SK-N-DZ (cell line): ENCODE measurements around the gene OMP.
A peak's percentile ranks its signal among the peaks of the same experiment; 100 is the strongest.

Experiments
- DNase-seq: peaks from one replicate; pipeline ENCODE4 v3.0.0-alpha.2; 2015; ENCODE audit warnings: low spot score

The OMP gene

GRCh38 chr11:77103319-77103718, 679 bp downstream of the OMP start:
- no peak for DNase-seq

GRCh38 chr11:77104727-77105126, 2.1 kb downstream of the OMP start:
- no peak for DNase-seq

GRCh38 chr11:77106321-77106720, 3.7 kb downstream of the OMP start:
- no peak for DNase-seq

- DNase-seq: no peak
Measured at GRCh38 chr11:77106759-77107158, 4.1 kb downstream of the OMP start.

- no peak for DNase-seq
Measured at GRCh38 chr11:77107950-77108349, 5.3 kb downstream of the OMP start.

- no peak for DNase-seq
Measured at GRCh38 chr11:77108436-77108835, 5.8 kb downstream of the OMP start.

- DNase-seq: no peak
Measured at GRCh38 chr11:77109236-77110019, 6.8 kb downstream of the OMP start.

GRCh38 chr11:77110836-77111235, 8.2 kb downstream of the OMP start:
- no peak for DNase-seq

- DNase-seq: no peak
Measured at GRCh38 chr11:77111277-77111676, 8.6 kb downstream of the OMP start.

GRCh38 chr11:77111946-77112345, 9.3 kb downstream of the OMP start:
- no peak for DNase-seq

- no peak for DNase-seq
Measured at GRCh38 chr11:77112641-77113381, 10.2 kb downstream of the OMP start.

- DNase-seq: peak; percentile 36
Measured at GRCh38 chr11:77113382-77114088, 10.9 kb downstream of the OMP start.

- DNase-seq: no peak
Measured at GRCh38 chr11:77114089-77114463, 11.4 kb downstream of the OMP start.

GRCh38 chr11:77115181-77115611, 12.6 kb downstream of the OMP start:
- DNase-seq: no peak

- no peak for DNase-seq
Measured at GRCh38 chr11:77115956-77116355, 13.3 kb downstream of the OMP start.

GRCh38 chr11:77117492-77117891, 14.9 kb downstream of the OMP start:
- DNase-seq: no peak

- DNase-seq: no peak
Measured at GRCh38 chr11:77118086-77118485, 15.4 kb downstream of the OMP start.

GRCh38 chr11:77118971-77119370, 16.3 kb downstream of the OMP start:
- no peak for DNase-seq

GRCh38 chr11:77119531-77119936, 16.9 kb downstream of the OMP start:
- no peak for DNase-seq

GRCh38 chr11:77120571-77120970, 17.9 kb downstream of the OMP start:
- no peak for DNase-seq

- no peak for DNase-seq
Measured at GRCh38 chr11:77121096-77121640, 18.5 kb downstream of the OMP start.
